Activated CD8-positive, alpha-beta memory T cell treated with anti-CD3 and anti-CD28 coated beads, Interleukin-2, amount 50 U/mL, for 24 hours (primary cell): ENCODE results near the gene CHPF2.

Experiments used
- DNase-seq: peaks from one replicate; pipeline ENCODE4 v3.0.0-alpha.2; 2020; ENCODE audit errors: extremely low read depth

The CHPF2 gene

GRCh38 chr7:151245360-151246101, 13.2 kb downstream of the CHPF2 start:
- no peak for DNase-seq

DNA sequence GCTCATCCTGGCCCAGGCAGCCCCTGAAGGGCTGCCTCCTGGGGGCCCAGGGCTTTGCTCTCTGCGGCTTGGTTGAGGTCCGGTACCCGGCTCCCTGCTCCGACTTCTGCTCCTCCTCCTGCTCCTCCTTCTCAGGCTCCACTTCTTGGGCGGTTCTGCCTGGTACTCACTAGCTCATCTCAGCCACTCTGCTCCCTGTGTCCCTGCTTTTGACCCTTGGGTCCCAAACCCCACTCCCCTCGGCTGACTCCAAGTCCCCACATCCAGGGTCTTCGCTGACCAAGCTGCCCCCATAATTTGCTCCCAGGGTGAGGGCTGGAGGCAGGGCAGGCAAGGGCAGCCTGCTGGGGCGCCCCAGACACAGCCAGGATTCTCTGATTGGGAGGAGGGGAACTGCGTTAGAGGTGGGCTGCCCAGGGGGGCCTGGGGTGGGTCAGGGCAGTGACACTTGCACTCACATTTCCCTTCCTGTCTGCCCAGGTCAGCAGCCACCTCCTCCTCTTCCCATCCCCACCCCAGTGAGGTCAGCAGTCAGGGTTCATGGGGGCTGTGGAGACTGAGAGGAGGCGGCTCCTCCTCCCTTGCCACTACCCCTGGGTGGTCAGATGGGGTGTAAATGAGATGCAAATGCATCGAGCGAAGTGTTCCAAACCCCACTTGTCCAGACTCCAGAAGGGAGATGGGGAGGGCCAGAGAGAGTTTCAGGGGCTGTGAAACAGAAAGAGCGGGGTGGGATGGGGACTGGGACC, 14.0 kb downstream of the CHPF2 start:
- no peak for DNase-seq

DNA sequence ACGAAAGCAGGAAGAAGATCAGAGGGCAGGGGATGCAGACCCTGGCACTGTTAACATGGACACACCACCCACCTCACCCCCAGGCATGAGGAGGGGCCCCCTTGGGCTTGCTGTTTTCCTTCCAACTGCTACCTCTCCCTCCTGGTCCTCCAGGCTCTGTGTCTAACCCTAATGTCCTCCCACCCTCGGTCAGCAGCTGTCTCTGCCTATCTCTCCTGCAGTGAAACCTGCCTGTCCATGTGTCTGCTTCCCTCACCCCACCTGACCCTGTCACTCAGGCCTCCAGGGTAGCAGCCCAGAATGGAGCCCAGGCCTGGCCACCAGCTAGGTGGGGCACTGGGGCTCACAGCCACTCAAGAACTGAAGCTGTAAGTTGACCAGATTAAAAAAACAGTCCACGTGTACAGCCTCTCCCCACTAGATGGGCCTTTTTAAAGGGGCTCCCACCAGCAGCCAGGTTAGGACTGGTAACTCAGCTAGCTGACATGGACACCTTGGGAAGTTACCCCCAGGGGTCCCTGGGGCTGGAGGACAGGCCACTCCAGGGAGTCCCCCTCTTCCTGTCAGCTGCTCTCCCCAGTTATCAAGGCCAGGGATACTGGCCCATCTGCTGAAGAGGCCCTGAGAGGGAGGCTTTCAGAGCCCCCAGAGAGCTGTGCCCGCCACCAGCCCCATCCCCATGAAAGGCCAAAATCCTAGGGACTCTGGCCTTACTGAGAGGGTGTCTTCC, 14.7 kb downstream of the CHPF2 start:
- DNase-seq, result no peak

DNA sequence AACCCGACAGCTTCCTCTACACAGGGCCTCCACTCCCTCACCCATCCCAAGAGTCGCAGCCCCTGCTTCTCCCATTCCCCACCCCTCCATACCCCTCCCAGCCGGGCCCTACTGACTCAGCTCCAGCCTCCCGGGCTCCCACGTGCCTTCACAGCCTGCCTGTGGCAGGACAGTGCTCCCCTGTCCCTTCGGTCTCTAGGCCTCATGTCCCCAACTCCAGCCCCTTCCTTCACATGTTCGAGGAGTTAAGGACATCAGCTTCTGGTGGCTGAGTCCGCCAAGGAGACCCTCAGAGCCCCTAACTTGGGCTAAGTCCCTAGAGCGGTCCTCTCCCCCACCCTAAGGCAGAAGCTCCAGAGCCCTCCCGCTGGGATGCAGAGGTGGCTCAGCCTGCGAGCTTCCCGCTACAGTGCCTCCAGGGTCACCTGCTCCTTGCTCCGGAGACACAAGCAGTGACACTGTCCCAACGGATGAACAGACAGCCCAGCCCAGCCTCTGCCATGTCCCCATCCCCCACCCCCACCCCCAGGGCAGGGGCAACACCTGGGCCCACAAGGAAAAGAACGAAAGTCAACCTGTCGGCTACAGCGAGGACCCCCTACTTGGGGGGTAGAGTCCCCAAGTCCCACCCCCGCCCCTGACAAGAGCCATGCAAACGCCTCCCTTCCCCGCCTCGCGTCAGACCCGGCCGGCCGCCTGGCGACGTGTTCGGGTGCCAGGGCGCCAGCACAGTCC, 15.5 kb downstream of the CHPF2 start:
- DNase-seq, result no peak

GRCh38 chr7:151248346-151249033, 16.2 kb downstream of the CHPF2 start, which contains the start of gene SMARCD3:
Gene SMARCD3, minus strand, starts transcription at chr7:151248694. Its CDS starts 132 bp downstream, at chr7:151248562.
- DNase-seq, result no peak

GRCh38 chr7:151249034-151249731, 16.9 kb downstream of the CHPF2 start:
- no peak for DNase-seq

DNA sequence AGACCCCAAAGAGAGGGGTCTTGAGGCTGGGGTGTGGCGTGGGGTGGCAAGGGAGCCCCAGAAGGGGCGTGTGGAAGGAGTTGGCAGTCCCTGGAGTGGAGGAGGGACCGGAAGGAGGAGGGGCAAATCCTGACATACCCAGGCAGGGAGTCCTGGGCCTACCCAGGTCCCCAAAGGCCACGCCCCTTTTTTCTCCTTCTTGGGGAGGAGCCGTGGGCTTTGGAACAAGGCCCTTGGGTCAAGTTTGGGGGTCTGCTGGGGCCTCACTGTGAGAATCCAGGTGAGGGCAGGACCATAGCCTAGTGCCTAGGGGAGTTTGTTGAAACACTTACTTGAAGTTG, 17.4 kb downstream of the CHPF2 start:
- DNase-seq, result no peak

- no peak for DNase-seq
Observed at GRCh38 chr7:151250181-151251132, 18.2 kb downstream of the CHPF2 start.

DNA sequence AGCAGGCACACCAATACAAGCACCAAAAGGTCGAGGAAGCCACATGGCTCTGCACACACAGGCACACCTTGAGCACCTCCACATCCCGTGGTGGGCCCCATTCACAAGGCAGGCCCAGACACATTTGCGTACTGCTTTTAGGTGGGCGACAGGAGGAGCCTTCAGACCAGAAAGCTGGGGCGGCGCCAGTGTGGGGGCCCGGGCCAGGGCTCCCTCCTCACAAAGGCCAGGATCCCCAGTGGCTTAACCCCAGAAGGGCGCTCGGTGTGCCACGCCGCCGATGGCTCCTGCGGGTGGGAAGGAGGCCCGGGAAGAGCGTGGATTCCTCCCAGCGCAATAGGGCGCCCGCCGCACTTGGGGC, 19.0 kb downstream of the CHPF2 start:
- DNase-seq, result no peak

DNA sequence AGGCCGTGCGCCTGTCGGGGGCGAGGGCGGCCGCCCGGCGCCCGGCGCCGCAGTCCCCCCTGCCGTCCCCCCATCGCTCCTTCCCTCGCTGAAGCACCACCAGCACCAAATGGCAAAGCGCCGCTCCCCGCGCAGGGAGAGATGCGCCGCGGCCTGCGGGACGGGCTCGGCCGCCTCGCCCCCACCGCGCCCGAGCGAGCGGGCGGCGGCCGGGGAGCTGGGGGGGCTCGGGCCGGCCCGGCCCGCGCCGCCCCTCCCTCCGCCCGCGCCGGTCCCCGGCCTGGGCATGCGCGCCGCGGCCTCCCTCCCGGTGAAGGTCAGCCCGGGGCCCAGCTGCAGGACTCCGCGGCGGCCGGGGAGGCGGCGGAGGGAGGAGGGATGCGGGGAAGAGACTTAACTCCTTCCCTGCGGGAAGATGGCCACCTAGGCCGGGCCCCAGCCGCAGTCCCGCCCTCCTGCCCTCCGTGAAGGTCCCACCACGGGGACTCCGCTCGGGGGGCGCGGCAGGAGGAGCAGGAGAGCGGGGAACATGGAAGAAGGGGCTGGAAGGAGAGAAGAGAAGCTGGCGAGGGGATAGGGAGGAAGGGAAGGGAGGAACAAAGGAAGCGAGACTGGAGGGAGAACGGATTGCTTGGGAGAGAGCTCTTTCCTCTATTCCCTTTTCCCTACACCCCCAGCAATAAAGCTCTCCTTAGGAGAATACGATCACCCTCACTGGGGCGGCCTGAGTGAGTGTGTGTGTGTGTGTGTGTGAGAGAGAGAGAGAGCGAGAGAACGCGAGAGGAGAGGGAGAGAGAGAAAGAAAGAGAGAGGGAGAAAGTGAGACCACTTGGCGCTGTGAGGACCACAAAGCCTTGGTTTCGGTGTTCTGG, 19.6 kb downstream of the CHPF2 start:
- DNase-seq, result no peak

- DNase-seq, result no peak
Observed at GRCh38 chr7:151252561-151252835, 20.2 kb downstream of the CHPF2 start.

DNA sequence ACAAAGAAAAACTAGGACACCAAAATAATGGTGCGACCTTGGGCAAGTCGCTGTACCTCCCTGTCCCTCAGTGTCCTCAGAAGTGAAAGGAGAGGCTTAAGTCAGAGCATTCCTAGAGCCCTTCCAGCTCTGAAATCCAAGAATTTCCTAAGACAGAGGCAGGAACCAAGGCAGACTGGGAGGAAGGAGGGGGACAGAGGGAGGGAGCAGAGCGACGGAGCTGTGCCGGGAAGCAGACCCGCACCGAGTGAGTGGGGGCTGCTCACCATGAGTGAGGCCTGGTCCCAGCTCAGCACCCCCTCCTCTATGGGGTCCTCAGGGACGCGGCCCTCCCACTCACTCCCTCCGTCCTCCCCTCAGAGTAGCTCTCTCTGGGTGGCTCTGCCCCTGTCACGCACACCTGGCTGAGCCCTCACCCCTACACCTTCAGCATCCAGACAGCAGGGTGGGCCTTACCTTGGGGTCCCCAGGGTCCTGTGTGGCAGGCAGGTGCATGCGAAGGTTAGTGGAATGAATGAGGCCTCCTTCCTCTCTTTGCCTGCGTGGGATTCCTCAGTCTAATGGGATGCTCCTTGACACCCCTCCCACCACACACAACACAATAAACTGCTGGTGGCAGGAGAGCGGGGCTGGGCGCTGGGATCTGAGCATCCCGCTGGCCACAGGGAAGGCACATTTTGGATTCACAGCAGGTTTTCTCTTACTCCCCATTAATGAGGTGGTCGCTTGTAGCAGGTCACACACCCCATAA, 20.9 kb downstream of the CHPF2 start:
- no peak for DNase-seq

DNA sequence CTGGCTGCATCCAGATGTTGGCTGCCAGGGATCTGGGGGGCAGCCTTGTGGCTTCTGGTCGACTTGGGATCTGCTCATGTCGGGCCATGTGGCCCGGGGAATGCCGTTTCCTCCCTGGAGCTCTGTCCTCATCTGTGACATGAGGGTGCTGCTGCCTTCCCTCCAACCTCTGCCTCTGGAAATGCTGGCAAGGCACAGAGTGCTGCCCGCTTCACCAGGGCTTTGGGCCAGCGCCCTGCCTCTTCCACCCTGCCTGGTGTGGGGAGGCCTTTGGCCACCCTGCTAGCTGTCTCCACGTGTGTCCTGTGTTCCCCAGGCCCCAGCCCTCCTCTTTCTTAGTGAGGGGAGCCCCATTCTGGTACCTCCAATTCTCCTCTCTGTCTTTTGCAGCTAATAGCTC, 22.0 kb downstream of the CHPF2 start:
- no peak for DNase-seq

GRCh38 chr7:151254851-151255250, 22.6 kb downstream of the CHPF2 start:
- DNase-seq, result no peak

DNA sequence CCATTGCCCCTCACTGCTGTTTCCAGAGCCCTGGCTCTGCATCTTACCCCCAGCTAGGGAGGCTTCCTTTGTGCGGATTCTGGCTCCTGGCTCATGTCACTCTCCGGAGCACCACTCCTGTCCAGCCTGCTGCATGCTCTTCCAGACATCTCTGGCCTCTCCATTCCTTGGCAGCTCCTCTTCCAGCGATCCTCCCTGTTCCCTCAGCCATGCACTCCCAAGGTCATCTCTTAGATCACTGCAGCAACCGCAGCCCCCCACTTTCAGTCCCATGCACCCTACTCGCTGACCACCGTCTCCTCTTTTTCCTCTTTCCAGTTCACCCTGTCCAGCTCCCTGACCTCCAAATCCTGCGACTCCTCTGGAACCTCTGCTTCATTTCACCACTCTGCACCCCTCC, 23.1 kb downstream of the CHPF2 start:
- no peak for DNase-seq

GRCh38 chr7:151256410-151257045, 24.2 kb downstream of the CHPF2 start:
- no peak for DNase-seq

DNA sequence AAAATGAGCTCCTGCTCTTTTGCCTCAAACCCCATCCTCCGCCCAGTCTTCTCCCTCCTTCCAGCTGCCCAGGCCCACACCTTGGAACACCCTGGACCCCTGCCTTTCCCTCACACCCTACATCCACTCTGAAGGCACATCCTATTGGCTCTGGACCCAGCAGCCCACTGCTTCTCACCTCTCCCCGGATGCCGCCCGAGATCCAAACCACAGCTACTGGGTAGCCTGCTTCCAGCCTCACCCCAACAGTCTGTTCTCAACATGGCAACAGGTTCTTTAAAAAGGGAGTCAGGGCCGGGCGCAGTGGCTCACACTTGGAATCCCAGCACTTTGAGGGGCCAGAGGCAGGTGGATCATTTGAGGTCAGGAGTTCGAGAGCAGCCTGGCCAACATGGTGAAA, 25.7 kb downstream of the CHPF2 start:
- no peak for DNase-seq

DNA sequence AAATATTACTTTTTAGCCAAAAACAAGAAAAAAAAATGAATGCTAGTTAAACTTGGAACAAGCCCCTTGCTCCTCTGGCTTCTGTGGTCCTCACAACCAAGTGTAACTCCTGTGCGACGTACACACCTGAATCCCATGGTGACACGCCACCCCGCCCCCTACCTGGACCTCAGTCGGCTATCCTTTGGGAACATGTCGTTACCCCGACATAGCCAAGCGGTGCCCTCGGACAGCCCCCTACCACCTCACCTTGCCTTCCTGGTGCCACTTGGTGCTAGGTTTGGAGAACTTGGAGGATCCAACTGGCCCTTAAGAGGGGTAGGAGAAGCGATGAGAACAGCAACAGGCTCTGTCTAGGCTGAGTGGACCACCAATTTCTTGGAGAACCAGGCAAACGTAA, 28.2 kb downstream of the CHPF2 start:
- no peak for DNase-seq
